Adipose tissue (tissue), 3 donors: Measurements from ENCODE around the gene CMKLR1. TPM values are rescaled to one million over a fixed set of nuclear protein-coding genes. Genes with fewer than 3 reads are reported as not detected.

ENCODE experiments used
- H3K27ac ChIP-seq: one replicate; pipeline ENCODE4 v1.5.1; 2013; ENCODE audit warnings: low read depth, low read length
- WGBS, 3 donors: extraction: QIAGEN DNeasy Blood & Tissue Kit; methylation state at CpG; one replicate each; pipeline ENCODE4 v1.1.7; 2013; 5-methylcytosine and 5-hydroxymethylcytosine counted together
- polyA plus RNA-seq, 3 donors: library from polyadenylated mRNA; stranded (reverse); fragments of 200-250 nt; gene quantifications; one replicate each; pipeline ENCODE4 v1.2.3, GENCODE V29; 2013
- donor health status: healthy with polysubstance abuse.
- donor health status: Bipolar disorder and iron deficiency.
- donor health status: healthy.

Gene CMKLR1
- polyA plus RNA-seq, 3 donors: 1.3 to 7.0 (median 5.3) TPM

DNA sequence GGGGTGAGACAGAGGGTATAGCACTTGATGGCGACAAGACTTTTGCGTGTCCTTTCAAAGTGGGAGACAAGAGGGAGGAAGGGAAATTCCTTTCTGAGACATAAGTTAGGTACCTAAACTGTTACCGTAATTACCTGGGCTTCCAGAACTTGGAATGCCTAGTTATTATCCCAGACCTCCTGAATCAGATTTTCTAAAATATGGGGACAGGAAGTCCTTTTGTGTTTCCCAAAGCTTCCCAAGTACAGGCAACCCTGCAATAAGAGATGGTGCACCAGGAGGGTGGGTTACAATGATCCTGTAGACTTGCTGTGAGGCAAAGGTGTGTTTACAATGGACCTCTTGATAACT, 83.9 kb downstream of the CMKLR1 start:
- WGBS, 3 donors: 34 to 77% (median 74%) methylated on average over 3 of the region's 3 CpGs
- H3K27ac ChIP-seq: no peak overlapping the region

DNA sequence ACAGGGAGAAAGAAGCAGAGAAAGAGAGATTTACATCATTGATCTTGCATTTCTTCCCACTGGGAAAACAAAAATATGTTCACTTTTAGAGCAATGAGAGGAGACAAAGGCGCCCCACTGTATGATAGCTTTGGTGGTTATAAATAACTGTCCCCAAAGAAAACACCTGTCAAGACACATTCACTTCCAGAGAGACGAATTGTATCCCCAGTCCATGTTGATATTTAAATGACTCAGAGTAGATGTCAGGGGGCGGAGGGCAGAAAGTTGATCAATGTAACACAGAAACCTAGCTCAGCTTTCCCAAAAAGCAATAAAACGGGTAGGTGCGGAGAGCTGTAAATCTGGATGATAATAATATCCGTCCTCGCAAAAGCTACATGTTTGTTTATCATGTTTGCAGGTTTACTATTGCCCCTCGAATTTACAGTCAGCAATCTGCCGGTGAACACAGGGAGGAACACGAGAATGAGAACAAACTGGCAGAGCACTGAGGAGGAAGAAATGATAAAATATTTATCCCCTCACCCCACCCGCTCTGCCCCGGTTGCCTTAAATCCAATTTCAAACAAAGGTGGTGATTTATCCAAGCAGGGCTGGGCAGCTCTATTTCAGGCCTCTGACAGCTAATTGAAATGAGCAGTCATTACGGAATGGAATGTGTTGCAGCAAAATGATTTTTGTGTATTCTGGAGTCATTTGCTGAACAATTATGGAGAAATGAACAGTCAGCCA, 84.4 kb downstream of the CMKLR1 start:
- WGBS, 3 donors: 35 to 60% (median 57%) methylated on average over 13 of the region's 13 CpGs
- H3K27ac ChIP-seq: no peak overlapping the region

DNA sequence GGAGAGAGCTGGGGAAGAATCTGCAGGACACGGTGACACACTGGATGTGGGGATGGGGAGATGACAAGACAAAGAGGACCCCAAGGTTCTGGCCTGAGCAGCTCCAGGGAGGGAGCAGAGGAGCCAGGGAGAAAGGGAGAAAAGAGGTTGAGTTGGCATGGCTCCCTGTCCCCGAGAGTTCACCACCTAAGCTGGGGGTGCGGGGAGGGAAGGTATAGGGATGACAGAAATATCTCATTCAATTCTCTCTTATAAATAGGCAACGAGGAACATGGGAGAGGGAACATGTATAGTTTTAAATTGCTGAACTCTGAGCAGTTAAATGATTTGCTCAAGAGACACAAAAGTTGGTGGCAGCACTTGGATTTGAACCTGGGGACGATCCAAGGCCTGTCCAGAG, 85.1 kb downstream of the CMKLR1 start:
- WGBS, 3 donors: 44 to 59% (median 52%) methylated on average over 5 of the region's 5 CpGs
- H3K27ac ChIP-seq: no peak overlapping the region

DNA sequence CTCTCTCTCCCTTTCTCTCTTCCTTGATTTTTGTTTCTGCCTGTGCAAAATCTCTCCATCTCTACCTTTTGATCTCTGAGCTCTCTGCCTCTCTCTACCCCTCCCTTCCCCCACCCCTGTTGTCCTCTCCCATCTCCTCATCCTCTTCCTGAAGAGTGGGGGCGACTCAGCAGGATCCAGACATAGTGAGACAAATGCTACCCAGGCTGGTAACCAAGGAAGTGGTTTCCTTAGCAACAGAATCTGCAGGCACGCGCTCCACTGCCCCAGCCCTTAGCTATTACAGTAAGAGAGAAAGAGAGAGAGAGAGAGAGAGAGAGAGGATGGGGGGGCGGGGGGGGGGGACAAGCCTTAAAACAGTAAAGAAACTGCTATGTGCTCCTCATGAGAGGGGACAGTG, 85.6 kb downstream of the CMKLR1 start:
- whole genome bisulfite sequencing, 3 donors: 7% methylated on average over 3 to 4 of the region's 4 CpGs
- H3K27ac ChIP-seq: no peak overlapping the region

DNA sequence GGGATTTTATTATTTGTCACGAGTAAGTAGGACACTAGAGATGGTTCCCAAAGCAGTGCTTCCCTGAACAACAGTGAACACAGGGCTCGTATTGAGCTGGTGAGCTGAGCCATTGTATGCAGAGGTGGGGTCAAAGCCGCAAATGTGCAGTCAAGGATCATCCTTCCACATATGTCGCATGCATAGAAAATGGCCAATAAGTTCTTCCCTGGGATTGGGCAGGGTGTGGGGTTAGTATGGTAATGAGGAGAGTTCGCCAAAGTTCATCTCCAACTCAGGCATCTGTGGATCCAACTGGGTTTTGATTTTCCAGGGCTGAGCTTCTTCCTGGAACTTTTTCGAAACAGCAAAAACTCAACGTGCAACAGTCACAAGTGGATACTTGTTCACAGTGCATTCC, 86.6 kb downstream of the CMKLR1 start:
- WGBS, 3 donors: 68 to 88% (median 86%) methylated on average over 7 of the region's 7 CpGs
- H3K27ac ChIP-seq: no peak overlapping the region

DNA sequence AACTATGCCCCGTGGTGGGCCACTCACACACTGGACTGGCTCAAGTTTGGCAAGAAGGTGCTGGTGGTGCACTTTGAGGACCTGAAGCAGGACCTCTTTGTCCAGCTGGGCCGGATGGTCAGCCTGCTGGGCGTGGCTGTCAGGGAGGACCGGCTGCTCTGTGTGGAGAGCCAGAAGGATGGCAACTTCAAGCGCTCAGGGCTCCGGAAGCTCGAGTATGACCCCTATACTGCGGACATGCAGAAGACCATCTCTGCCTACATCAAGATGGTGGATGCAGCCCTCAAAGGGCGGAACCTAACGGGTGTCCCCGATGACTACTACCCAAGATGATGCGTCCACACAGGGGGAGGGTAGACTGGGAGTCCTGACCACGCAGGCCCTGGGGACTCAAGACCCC, 91.1 kb downstream of the CMKLR1 start:
- WGBS, 3 donors: 80 to 91% (median 89%) methylated on average over 13 of the region's 13 CpGs
- no peak overlapping the region for H3K27ac ChIP-seq

DNA sequence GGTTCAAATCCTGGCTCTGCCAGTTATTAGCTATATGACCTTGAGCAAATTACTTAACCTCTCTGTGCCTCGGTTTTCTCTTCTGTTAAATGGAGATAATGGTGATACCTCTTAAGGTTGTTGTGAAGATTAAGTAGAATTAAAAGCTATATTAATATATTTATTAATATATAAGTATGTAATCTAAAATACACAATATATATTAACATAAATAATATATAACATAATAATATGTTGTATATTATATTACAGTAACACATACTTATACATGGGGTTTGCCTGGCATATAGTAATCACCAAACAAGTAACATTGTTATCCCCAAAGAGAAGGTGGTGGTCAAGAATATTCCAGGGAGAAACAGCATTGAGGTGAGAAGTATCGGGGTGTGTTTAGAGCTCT, 92.0 kb downstream of the CMKLR1 start:
- WGBS, 3 donors: 74 to 80% (median 75%) methylated on average over 2 of the region's 2 CpGs
- H3K27ac ChIP-seq: no peak overlapping the region

DNA sequence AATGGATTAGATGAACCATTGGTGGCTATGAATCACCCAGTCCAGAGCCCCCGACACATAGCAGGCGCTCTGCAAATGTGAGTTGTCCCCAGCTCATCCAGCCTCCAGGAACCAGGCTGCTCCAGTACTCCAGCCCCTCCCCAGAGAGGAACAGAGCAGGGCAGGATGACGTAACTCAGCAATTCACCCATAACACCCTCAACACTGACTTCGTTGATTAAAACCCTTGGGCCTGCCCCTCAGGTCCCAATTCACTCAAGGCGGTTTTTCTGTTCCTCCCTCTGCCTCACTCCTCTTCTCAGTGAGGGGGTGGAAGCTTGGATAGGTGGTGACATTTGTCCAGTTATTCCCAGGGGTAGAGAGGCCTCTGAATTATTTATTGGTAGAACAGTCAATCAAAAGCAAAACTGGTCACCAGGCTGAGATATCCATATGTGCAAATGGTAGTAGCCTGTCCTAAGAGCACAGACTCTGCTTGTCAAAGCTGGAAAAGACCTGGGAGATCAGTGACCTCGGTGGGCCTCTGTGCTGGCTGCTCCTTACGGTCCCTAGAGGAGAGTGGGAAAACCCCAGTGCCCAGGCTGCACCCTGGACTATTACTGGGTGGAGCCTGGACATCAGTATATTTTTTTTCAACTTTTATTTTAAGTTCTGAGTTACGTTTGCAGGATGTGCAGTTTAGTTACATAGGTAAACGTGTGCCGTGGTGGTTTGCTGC, 97.0 kb downstream of the CMKLR1 start:
- H3K27ac ChIP-seq: no peak overlapping the region
- WGBS, 3 donors: 48 to 71% (median 62%) methylated on average over 10 of the region's 10 CpGs

DNA sequence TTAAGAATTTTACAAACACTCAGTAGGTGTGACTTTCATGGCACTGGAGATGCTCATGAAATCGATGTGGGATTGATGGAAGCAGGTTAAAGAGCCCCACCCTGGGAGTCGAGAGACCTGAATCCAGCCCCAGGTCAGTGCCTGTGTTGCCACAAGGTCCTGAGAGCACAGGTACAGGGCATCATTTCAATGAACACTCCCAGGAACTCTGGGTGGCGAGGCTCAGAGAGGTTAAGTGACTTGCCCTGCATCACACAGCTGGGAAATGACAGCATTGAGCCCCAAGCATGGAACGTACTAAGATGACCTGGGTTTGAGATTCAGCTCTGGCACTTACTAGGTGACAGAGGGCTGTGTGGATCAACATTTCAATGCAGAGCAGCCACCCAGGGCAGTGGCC, 98.2 kb downstream of the CMKLR1 start:
- 77 to 90% (median 86%) methylated on average over 4 of the region's 4 CpGs for WGBS, 3 donors
- H3K27ac ChIP-seq: no peak overlapping the region

DNA sequence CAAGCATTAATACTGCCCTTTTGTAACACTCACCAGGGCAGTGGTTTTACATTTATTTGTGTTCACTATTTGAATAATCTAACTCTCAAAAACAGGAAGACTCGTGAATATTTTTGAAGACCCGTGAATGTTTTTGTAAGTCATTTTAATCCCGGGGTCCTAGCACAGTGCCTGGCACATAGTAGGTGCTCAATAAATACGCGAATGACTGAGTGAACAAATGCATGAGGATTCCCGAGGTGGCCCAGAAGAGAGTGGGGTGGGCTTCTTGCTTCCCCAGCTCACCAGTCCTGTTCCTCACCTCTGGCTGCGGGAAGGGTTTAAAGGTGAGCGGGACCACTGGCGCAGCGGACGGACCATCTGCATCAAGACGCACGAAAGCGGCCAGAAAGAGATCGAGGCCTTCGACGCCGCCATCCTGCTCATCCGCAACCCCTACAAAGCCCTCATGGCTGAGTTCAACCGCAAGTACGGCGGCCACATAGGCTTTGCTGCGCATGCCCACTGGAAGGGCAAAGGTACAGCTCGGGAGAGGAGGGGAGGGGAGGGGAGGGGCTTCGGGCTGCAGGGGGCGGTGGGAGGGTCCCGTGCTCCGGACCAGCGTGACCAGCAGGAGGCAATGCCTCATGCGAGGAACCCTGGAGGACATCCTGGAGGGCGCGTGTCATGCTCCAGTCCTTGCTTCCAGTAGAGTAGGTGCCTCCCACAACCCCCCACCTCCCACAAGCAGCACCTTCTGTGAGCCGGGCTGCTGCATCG, 98.9 kb downstream of the CMKLR1 start:
- no peak overlapping the region for H3K27ac ChIP-seq
- 43 to 74% (median 57%) methylated on average over 28 to 34 of the region's 34 CpGs for WGBS, 3 donors

DNA sequence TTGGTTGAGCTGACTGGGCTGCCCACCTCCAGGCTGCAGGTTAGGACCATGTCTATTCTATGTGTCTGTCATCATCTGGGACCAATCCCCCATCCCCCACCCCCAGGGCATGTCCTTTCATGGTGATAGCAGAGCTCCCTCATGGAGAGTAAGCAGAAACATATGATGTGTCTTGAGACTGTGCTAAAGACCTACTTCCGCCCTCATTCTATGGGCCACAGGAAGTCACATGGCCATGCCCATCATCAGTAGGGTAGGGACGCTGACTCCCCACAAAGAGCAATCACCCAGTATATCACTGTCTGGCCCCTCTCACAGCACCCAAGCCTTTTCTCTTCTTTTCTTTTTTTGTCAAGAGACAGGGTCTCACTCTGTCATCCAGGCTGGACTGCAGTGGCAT, 99.7 kb downstream of the CMKLR1 start:
- 69 to 82% (median 77%) methylated on average over 2 of the region's 2 CpGs for WGBS, 3 donors
- no peak overlapping the region for H3K27ac ChIP-seq

DNA sequence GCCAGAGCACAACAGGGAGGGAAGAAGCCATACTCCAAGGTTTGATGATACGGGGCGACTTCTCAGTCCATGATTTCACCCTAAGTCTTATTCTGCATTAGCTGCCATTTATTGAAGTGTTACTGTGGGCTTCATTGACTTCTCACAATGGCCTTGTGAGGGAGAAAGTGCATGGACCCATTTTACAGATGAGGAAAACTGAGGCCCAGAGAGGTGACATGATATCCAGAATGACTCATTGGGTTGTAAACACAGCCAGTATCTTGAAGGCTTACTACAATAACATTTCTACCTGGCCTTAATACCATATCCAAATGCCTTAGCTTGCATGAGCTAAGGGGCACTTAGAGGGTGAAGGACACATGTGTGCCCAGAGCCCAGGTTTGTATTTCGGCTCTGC, 100.6 kb downstream of the CMKLR1 start:
- WGBS, 3 donors: 89 to 94% (median 94%) methylated on average over 3 of the region's 3 CpGs
- no peak overlapping the region for H3K27ac ChIP-seq

Other genes with a start within 250 kb of the CMKLR1 start
- gene WSCD2, start 210.0 kb downstream of the CMKLR1 start, polyA plus RNA-seq: under 1 TPM; 0.07 to 0.90 (median 0.22) TPM
- gene FICD, start 176.0 kb upstream of the CMKLR1 start, polyA plus RNA-seq: 1 to 10 TPM; 1.3 to 6.3 (median 3.1) TPM
- gene SART3, start 221.9 kb upstream of the CMKLR1 start, polyA plus RNA-seq: 10 to 100 TPM; 10.7 to 19.2 (median 14.5) TPM
- gene ISCU, start 223.3 kb upstream of the CMKLR1 start, polyA plus RNA-seq: 100 to 1,000 TPM in 2 of 3 donors, 10 to 100 TPM in 1; 59.0 to 267 (median 184) TPM